Hippocampal formation (tissue), 2 donors: ENCODE data around the gene TMEM176B.

Experiments used
- DNase-seq, 2 donors: peaks; one replicate each; lab custom pipeline; 2025; lab: John Stamatoyannopoulos, UW

Gene TMEM176B

DNA sequence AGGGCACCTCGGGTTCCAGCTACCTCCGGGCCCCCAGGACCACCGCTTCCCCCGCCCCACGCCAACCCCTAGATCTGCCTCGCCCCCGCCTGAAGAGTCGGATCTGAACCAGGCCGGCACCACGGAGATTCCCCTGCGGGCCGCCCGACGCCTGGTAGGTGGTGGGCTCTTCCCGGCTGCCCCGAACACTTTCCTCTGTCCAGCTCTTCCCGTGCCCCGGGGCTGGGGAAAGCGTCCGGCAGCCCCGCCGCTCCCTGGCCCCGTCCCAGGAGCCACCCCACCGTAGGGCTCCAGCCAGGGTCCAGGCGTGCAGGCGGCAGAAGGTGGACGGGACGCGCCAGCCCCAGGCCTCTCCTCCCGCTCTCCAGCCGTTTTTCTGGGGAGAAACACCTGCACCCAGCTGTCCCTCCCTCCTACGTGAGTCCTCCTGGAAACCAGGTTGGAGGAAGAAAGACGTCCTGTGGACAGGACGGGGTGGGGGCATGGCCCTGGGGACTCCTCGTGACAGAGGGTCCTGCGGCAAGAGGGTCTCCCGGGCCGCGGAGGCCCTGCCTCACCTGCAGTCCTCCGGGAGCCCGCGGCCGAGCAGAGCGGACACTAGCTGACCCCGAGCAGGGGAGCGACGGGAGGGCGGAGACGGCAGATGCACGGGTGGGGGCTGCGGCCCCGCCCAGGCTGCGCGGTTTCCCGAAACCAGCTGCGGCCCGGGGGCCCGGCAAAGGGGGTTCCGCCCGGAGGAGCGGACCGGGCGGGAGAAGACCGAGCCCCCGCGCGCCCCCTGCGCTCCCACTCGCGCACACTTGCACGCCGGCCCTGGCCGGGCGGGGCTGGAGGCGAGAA, at the start of gene TMEM176B:
TSS of gene TMEM176B (minus strand) at position 624 of the 840 bp plus-strand sequence. CDS start 3,795 bp downstream, outside the sequence.
- DNase-seq = peak in 1 of 2 donors; percentile 39

DNA sequence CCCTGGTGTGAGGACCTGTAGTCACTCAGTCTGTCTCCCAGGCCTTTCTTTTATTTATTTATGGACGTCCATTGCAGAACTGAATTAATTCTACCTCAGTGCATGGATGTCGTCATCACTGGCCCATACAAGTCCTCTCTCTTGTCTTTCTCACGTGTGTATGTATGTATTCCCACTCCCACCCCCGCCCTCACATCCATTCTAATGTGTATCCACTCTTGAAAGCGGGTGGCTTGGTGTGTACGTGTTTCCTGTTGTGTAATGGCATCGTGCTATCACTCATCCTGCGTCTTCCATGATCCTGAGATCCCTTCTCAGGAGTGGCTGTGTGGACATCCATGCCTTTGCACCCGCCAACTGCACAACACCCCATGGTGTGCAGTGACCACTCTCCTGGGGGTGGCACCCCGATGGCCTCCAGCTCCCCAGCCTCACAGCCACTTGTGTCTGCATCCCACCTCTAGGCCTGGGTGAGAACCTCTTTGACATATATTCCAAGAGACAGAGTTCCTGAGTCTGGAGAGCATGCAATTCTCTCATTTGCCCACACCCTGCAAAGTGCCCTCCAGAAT, 49.1 kb upstream of the TMEM176B start:
- no peak for DNase-seq

- DNase-seq = no peak
Measured at GRCh38 chr7:150848561-150849115, 48.5 kb upstream of the TMEM176B start.

GRCh38 chr7:150848111-150848510, 47.9 kb upstream of the TMEM176B start:
- no peak for DNase-seq

GRCh38 chr7:150847536-150847935, 47.4 kb upstream of the TMEM176B start:
- DNase-seq = no peak

DNA sequence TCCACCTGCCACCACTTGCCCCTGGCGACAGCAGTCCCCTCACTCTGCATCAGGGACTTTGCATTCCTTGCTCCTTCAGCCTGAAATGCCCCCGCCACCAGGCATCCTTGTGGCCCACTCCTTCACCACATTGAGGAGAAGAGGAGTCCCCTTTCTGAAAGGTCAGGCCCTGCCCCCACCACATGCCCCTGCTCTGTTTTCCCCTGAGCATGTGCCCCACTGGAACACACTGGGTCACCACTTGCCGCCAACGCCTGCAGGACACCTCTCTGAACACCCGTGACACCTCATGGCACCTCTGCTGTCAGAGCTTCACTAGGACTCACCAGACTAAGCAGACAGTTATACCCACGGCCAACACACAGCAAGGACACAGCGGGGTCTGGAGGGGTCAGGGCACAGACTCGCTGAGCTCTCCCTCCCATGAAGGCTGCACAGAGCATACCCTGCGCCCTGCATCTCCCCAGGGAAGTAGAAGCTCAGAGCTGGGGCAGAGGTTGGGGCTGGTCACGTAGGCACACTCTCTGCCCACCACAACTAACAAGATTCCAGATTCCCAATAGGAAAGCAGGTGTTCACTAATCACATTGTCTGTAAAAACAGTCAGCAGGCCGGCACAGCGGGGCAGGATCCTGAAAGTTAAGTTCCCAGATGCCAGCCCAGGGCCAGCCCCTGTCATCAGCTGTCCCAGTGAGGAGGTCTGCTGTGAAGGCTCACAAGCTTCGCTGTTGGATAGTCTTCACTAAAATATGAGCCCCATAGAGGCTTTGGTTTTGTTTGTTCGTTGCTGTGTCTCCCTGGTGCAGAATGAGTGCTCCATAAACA, 46.3 kb upstream of the TMEM176B start:
- DNase-seq = no peak

GRCh38 chr7:150845421-150845861, 45.3 kb upstream of the TMEM176B start:
- no peak for DNase-seq

GRCh38 chr7:150842716-150843115, 42.6 kb upstream of the TMEM176B start:
- no peak for DNase-seq

- DNase-seq = no peak
Measured at GRCh38 chr7:150842018-150842417, 41.9 kb upstream of the TMEM176B start.

GRCh38 chr7:150838965-150839650, 38.9 kb upstream of the TMEM176B start:
- no peak for DNase-seq

GRCh38 chr7:150835702-150836280, 35.6 kb upstream of the TMEM176B start:
- no peak for DNase-seq

GRCh38 chr7:150835019-150835418, 34.9 kb upstream of the TMEM176B start:
- no peak for DNase-seq

DNA sequence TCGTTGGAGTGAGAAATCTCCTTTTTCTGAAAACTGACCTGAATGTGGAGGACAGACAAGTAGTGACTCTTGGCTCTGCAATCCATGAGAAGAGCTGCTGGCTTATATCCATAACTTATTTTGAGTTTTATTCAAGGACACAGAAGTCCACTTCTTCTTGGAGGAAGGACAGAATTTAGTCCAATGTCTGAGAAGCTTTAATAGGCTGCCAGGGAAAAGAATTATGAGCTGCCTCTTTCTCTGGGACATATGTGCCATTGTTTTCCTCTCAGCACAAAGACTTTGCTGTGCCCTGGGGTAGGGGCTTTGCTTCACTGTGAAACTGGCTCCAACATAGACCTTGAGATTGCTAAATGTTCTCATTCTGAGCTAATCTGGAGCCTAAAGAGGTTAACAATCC, 31.7 kb upstream of the TMEM176B start:
- DNase-seq = peak in 1 of 2 donors; percentile 0

GRCh38 chr7:150830937-150831336, 30.8 kb upstream of the TMEM176B start:
- DNase-seq = no peak

GRCh38 chr7:150829426-150829825, 29.3 kb upstream of the TMEM176B start:
- DNase-seq = no peak

DNA sequence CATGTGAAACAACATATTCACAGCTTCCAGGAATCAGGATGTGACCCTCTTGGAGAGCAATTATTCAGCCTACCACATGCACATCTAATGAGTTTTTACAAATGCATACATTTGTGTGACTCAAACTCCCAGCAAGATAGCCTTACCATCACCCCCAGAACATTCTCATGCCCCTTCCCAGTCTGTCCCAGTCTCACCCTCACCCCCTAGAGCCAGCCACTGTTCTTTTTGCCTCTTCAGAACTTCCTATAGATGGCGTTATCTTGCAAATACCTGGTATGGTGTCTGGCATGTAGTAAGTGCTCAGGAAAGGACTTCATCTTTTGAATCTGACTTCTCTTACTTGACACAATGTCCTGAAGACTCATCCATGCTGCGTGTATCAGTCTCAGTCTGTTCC, 28.2 kb upstream of the TMEM176B start:
- DNase-seq = no peak

DNA sequence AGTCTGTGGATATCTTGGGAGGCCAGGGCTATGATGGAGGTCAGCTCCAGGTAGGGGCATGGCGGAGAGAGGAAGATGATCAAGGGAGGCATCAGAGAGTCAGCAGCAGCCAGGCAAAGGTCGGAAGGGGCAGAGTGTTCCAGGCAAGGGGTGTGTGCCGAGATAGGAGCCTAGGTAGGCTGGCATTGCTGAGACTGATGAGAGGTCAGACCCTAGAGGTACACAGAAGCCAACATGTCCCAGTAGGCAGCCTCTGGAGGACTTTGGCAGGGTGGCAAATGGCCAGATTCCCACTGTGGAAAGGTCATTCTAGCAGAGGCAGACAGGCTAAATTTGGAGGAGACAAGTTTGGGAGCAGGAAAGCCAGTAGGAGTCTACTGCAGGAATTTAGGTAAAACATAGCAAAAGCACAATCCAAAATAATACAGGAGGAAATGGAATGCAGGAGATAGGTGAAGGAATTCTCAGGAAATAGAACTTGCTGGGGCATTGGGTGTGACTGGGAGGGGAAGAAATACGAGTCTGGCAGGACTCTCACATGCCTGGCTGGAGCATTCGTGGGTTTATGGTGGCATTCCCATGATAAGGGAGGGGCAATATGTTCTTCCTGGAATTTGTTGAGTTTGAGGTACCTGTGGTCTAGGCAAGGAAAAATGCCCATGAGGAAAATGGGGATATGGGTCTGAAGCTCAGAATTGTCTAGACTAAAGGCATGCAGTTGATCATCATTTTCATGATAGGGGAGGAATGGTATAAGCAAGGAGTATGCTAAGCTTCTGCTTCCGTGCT, 26.1 kb upstream of the TMEM176B start:
- DNase-seq = no peak

DNA sequence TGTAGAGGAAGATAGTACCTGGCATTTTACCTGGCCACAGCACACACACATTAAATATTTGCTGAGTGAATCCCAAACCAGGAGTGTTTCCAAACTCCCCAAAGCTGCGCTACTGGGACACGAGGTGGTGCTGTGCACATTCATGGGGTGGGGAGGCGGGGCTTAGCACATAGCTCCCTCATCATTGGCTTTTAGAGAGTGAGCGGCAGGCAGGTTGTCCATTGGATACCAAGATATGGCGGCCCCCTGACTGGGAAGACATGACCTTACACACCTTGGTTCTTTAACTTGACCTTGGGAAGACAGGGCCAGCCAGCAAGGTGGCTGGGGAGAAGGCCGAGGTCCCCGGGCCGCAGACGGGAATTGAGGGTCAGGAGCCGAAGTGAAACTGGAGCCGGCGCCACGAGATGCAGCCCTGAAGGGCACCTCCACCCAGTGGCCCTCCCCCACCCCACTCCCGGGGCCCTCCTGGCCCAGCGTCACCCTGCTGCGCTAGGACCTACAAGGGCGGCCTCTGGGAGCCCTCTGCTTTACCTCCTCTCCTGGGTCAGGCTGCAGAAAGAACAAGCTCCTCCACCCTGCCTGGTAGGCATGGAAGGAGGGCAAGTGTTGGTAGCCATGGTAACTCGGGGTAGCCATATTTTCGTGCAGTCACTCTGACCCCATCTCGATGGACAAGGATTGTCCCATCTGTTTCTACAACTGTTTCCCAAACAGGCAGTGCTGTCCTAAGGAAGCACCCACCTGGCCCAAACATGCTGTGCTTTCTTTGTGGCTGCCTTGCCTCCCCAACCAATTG, 24.4 kb upstream of the TMEM176B start:
- DNase-seq = no peak

GRCh38 chr7:150823484-150824126, 23.4 kb upstream of the TMEM176B start:
- DNase-seq = no peak
